HL-60/S4 (cell line): ENCODE results near the gene RNH1.

ENCODE experiments used
- in situ Hi-C: fragments of 300-500 bp; cut with MboI; formaldehyde crosslinking; loops from 2 replicates; pipeline ENCODE4 v1.14.3; 2022; ENCODE audit warnings: low sequenced_read_pairs

Gene RNH1

GRCh38 chr11:538431-539051 is 31.5 kb upstream of the RNH1 start:
- in situ Hi-C loops: no loop called here

- in situ Hi-C loops: no loop called here
Measured at GRCh38 chr11:537622-538430, 30.8 kb upstream of the RNH1 start.

GRCh38 chr11:536841-537621 is 30.0 kb upstream of the RNH1 start, which contains the start of gene LRRC56:
Gene LRRC56 (plus strand): TSS chr11:537527. CDS start chr11:540685, 3,158 bp downstream.
- in situ Hi-C loops: no loop called here

- in situ Hi-C loops: no loop called here
Measured at GRCh38 chr11:535519-536454, 28.7 kb upstream of the RNH1 start, which contains the start of gene HRAS. Gene HRAS (minus strand): TSS chr11:535576.

- in situ Hi-C loops: no loop called here
Measured at GRCh38 chr11:535210-535518, 28.1 kb upstream of the RNH1 start.

GRCh38 chr11:534396-535209 is 27.6 kb upstream of the RNH1 start:
- in situ Hi-C loops: no loop called here

- in situ Hi-C loops: no loop called here
Measured at GRCh38 chr11:533586-534395, 26.7 kb upstream of the RNH1 start.

GRCh38 chr11:532986-533585 is 26.0 kb upstream of the RNH1 start:
- in situ Hi-C loops: no loop called here

GRCh38 chr11:532527-532985 is 25.5 kb upstream of the RNH1 start:
- in situ Hi-C loops: no loop called here

- in situ Hi-C loops: no loop called here
Measured at GRCh38 chr11:531919-532526, 25.0 kb upstream of the RNH1 start.

GRCh38 chr11:530960-531831 is 24.2 kb upstream of the RNH1 start:
- in situ Hi-C loops: no loop called here

GRCh38 chr11:529728-530411 is 22.8 kb upstream of the RNH1 start:
- in situ Hi-C loops: no loop called here

GRCh38 chr11:528815-529727 is 22.0 kb upstream of the RNH1 start:
- in situ Hi-C loops: no loop called here

- in situ Hi-C loops: no loop called here
Measured at GRCh38 chr11:528166-528814, 21.2 kb upstream of the RNH1 start.

- in situ Hi-C loops: no loop called here
Measured at GRCh38 chr11:526192-526591, 19.1 kb upstream of the RNH1 start.
